NCI-H1105 (cell line): ENCODE measurements around the gene NCKAP5.
"Not testable (repeated sequence)": the region's sequence is repeated elsewhere in the genome, so short reads cannot be mapped to it uniquely, and the experiment has no call there.

ENCODE experiments used
- DNase-seq: peaks from one replicate; lab custom pipeline; 2025; lab: John Stamatoyannopoulos, UW

Gene NCKAP5

GRCh38 chr2:132701810-132702209, 866.5 kb downstream of the NCKAP5 start:
- no peak for DNase-seq

DNA sequence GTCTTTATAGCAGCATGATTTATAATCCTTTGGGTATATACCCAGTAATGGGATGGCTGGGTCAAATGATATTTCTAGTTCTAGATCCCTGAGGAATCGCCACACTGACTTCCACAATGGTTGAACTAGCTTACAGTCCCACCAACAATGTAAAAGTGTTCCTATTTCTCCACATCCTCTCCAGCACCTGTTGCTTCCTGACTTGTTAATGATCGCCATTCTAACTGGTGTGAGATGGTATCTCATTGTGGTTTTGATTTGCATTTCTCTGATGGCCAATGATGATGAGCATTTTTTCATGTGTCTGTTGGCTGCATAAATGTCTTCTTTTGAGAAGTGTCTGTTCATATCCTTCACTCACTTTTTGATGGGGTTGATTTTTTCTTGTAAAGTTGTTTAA, 868.5 kb downstream of the NCKAP5 start:
- DNase-seq: not testable (repeated sequence)

DNA sequence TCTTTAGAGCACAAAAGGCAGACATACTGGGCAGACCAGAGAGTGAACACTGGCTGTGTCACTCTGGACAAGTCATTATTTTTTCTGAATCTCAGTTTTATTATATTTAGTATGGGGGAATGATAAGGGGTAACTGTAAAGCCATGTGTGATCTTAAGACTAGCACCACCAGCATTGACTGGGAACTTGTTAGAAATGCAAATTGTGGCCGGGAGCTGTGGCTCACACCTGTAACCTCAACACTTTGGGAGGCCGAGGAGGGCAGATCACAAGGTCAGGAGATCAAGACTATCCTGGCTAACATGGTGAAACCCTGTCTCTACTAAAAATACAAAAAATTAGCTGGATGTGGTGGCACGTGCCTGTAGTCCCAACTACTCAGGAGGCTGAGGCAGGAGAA, 869.9 kb downstream of the NCKAP5 start:
- not testable (repeated sequence) for DNase-seq

DNA sequence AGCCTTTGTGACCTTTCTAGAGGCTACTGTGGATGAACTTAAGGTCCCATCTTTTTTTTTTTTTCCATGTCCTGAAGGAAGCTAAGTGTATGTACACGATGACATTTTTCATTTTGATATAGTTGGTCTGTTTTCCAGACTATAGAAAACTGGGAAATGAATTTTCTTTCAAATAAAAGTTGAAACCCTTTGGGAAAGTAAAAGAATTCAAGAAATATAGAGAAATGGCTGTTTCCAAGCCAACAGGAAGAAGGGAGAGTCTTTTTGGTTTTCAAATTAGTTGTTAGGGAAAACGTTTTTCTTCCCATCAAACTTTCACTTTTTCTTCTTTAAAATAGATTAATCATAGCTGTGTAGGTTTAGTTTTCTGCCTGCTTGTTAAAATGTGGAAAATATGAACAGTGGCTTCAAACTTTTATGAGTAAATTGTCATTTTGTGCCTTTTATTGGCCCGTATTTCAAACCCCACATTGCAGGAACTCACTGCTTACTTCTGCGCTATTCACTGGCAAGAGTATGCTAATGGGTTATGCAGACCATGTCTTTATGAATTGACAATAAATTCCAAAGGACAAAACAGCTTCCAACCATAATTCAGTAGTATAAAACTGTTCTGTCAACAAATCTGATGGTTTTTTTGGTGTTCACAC, 870.6 kb downstream of the NCKAP5 start:
- DNase-seq: no peak

GRCh38 chr2:132692816-132693215, 875.4 kb downstream of the NCKAP5 start:
- DNase-seq: no peak

- DNase-seq: no peak
These were observed 876.7 kb downstream of the NCKAP5 start for GRCh38 chr2:132691556-132691955.

DNA sequence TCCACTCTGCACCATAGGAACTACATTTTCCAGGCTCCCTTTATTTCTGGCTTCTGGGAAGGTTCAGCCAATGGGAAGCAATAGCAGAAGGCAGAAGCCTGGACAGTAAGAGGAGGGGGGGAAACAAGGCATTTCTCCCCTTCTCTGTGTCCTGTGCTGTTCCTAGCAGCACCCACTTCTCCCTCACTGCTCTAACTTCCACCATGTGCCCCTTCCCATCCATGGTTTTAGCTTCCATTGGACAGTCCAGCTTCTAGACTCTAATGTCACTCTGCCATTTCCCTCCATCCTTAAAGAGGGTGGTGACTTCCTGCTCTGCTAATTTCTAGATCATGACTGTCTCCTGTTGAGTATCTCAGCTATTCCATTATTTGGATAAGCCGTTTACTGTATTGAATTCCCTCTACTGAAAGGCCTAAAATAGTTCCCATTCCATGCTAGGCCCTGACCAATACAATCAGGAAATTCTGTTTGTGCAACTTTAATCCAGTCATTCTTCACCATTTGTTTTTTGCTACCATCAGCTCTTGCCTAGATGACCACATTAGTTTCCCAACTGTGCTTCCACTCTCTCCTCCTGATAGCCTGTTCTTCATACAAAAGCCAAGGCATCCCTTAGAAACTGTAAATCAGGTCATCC, 877.5 kb downstream of the NCKAP5 start:
- no peak for DNase-seq

DNA sequence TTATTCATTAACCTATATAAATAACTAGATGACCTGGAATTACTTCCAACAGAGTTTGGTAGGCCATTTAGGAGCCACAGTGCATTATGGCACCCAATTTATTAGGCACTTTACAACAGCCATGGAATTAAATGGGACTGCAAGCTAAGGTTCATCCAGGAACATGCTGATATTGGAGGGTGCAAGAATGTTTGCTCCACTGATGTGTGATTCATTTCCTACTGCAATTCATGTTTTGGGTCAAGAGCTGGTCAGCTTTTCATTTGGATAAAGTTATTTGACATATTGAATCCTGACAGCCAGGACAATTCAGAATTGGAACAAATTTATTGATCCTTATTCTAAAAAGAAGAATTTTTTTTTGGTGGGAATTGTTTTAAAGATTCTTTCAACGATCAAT, 886.5 kb downstream of the NCKAP5 start:
- no peak for DNase-seq

DNA sequence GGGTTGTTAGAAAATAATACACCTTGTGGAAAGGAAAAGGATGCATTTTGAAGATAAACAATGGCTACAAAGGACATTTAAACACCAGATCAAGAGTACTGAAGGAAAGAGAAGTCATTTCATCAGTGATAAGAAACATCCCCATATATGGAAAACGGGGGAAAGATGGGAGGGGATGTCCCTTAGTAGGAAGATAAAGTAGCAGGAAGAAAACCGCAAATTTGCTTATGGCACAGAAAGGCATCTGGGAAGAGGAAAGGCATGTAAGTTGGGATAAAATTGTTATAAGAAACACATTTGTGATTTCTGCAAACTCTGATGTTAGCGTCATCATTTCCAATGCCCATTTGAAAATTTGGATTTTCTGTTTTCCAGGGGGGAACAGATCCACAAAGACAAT, 887.7 kb downstream of the NCKAP5 start:
- DNase-seq: no peak

DNA sequence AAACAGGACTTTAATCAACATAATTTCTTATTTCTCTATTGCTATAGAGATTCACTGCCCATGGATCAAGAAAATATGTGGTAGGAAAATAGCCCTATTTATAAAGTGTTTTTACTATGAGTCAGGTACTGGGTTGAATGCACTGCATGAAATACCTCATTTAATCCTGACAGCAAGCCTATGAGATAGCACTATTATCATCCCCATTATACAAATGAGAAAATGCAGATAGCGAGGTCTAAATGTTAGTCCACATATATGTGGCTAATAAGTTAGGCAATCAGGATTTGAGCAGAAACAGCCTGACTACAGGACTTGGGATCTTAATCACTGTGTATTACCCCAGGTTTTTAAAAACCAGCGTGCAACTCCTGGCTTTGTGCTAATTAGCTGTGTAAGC, 889.8 kb downstream of the NCKAP5 start:
- DNase-seq: no peak

DNA sequence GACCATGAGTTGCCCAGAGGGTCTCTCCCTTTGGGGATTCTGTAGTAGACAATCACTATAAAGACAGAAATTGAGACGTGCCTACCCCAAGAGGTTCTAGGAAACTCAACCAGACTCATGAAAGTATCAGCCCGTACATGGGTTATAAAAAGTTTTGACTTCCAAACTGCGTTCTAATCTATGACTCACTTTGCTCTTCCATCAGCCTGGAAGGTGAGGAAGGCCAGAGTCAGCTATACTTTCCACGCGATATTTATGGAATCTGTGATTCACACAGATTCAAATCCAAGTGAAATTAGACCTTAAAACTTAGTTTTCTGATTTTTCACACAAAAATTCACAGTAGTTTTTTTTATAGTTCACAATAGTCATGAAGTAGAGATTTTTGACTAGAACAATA, 890.6 kb downstream of the NCKAP5 start:
- DNase-seq: no peak

- DNase-seq: no peak
These were observed 891.3 kb downstream of the NCKAP5 start for GRCh38 chr2:132676999-132677398.

- no peak for DNase-seq
These were observed 897.0 kb downstream of the NCKAP5 start for GRCh38 chr2:132671151-132671835.

DNA sequence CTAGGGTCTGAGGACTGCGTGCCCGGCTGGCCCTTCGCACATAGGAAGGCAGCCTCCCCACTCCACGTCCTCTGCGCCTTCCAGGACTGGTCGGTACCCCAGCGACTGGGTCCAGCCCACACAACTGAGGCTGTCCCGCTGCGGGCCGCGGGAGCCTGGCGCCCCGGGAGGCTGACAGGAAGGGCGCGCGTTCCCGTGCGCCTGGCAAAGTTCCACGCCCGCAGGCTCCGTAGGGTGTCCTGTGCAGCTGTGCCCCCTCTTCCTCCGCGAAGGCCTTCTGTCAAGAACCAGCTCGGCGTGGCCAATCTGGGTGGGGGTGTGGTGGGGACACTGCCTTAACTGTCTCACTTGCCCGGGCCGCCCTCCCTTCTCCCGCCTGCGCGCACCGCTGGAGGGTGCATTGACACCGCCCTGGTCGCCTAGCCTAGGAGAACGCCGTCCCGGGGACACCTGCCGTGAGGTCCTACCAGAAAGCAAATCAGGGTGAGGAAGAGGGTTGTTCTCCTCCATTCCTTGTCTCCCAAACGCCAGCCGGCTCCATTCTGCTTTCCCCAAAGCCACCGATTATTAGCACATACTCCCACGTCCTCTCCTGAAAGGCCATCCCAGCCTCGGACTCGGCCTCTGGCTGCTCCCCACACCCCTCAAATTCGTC, 897.6 kb downstream of the NCKAP5 start:
- DNase-seq: peak; percentile 33

- DNase-seq: peak; percentile 66
These were observed 898.3 kb downstream of the NCKAP5 start, which contains the start of gene LYPD1 for GRCh38 chr2:132669908-132670495. LYPD1 (minus strand) TSS chr2:132670205; CDS start chr2:132669932, 273 bp downstream.

DNA sequence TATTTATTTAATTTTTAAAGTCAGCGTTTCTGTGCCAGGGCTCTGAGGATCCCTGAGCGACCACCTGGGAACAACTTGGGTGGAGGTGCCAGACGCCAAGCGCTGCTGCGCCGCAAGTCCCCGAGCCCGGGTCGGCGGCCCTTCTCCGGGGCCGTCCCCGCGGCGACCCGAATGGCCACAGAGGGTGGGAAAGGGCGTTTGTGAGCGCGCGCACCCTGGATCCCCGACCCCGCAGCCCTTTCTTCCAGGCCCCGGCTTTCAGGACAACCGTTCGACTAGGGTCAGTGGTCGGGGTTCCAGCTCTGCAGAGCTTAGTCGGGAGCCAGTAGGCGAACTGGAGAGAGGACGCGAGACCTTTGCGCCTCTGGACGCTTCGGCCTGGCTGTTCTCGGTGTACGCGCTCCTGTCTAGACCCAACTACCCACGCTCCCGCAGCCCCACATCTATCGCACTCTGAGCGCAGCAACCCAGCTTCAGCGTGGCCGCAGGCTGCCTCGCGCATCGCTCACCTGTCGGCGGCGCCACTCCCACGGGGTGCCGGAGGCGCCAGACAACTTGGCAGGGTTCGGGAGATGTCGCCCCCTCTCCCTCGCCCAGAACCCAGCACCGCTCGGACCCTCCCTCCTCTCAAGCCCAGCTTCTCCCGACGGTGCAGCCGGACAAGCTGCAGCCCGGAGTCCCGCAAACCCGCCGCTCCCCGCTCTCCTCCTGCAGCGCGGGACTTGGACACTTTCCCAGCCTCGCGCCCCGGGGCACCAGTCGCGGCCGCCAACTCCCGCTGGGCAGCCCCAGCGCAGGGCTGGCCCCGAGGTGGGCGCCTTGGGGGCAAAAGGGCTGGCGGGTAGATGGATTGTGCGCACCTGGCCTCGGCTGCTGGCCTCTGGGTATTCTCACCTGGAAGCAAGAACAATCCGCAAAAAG, 899.0 kb downstream of the NCKAP5 start:
- peak; percentile 43 for DNase-seq

DNA sequence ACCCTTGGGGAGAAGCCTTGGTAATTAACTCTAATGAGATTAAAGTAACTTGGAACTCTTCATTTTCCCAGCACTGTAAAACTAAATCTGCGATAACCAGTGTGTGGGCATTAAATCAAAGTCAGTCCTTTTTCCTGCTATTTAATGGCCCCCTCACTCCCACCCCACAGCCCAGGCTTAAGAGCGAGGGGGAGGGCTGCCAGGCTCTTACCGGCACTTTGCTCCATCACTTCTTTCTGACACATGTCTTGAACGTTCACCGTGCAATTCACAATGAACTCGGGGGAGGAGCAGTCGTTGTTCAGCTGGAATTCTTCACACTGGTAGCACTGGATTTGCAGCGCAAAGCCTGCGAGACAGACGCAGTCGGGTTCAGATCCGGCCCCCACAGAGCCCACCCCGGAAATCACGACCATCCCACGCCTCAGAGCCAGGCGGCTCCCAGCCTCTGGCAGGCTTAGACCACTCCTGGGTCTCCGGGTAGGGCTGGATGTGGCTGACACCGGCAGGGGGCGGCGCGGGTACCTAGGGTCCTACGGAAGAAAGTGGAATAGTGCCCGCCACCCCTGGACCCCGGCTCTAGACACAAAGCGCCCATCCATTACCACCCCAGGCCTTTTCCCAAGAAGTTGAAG, 900.0 kb downstream of the NCKAP5 start:
- peak; percentile 59 for DNase-seq

GRCh38 chr2:132667706-132668105, 900.6 kb downstream of the NCKAP5 start:
- no peak for DNase-seq

DNA sequence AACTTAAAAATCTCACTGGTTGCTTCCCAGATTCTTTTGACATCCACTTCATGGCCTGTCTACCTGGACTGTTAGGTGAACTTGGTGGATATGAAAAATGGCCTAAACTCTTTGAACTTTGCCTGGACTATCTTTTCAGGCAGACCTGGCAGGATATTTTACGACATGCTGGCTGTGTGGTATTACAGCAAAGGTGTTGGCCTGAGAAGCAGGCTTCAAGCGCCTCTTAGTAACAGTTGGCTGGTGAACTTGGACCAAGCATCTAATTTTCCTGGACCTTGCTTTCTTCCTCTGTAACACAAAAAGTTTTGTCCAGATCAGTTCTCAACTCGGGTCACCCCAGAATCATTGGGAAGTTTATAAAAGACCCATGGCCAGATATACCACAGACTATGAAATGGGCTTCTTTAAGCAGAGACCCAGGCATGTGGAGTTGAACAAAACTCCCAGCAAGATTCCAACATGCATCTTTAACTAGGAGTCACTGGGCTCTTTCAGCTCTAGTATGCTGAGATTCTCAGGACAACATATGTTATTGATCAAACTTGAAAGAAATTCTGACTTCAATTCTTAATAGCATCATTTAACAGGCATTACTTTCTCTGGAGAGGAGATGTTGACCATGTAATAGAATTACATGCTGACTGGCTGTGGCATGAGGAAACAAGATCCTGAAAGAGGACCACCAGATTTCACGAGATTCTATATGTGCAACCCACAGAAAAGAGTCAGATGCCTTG, 902.7 kb downstream of the NCKAP5 start:
- DNase-seq: no peak

DNA sequence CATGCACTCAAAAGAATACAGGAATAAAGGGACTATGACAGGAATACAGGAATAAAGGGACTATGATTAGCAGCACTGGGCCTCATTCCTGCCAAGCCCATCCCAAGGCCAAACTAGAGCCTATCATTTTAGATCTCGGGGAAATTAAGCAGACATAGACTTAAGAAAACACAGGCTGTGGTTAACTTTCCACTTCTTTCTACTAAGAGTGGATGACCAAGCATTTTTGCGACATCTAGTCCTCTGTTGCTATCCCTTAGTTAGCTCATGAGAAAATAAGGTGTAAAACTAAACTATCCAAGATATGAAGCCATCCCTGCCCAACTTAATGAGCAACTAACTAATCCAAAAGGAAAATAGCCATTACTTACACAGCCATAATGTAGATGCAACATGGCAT, 904.2 kb downstream of the NCKAP5 start:
- DNase-seq: no peak
